Adrenal gland (tissue), 12 donors: ENCODE results near the gene ABCD3. TPM values are rescaled to one million over a fixed set of nuclear protein-coding genes. Genes with fewer than 3 reads are reported as not detected.

Source experiments
- DNase-seq, 7 donors: peaks; one replicate each; pipeline ENCODE4 v3.0.0-alpha.2; 2019 to 2020
- H3K27ac ChIP-seq, 5 donors: fragments of 200-600 bp; sonication (generic) in 4 of 5; 1 replicate in 3 of 5; 2 replicates in 2 of 5; pipeline versions ENCODE4 v1.5.1 to v1.8.0; 2016 to 2020; ENCODE audit warnings: mild to moderate bottlenecking in 1 of 5
- H3K27me3 ChIP-seq: fragments of 200-600 bp; 2 replicates; pipeline ENCODE4 v1.8.0; 2021
- H3K36me3 ChIP-seq, 2 donors: fragments of 200-600 bp; replicated peaks in 1 of 2; 1 replicate in 1 of 2; 2 replicates in 1 of 2; pipeline versions ENCODE4 v1.5.1 to v1.8.0; 2018 to 2022
- H3K4me1 ChIP-seq, 2 donors: fragments of 200-600 bp; replicated peaks in 1 of 2; 1 replicate in 1 of 2; 2 replicates in 1 of 2; pipeline versions ENCODE4 v1.5.1 to v1.8.0; 2018 to 2021
- H3K4me3 ChIP-seq, 4 donors: fragments of 200-600 bp; sonication (generic) in 3 of 4; one replicate each; pipeline ENCODE4 v1.5.1; 2016 to 2018
- H3K9me3 ChIP-seq, 3 donors: fragments of 200-600 bp; sonication (generic) in 1 of 3; replicated peaks in 1 of 3; 1 replicate in 2 of 3; 2 replicates in 1 of 3; pipeline versions ENCODE4 v1.5.1 to v1.8.0; 2016 to 2021
- CTCF ChIP-seq, 6 experiments: fragments of 450-650 bp in 4 of 6; fragments of 200-600 bp in 2 of 6; sonication (generic) in 1 of 6; IDR thresholded peaks; 1 replicate in 5 of 6; 2 replicates in 1 of 6; pipeline versions ENCODE4 v1.5.1 to v1.8.0; 2016 to 2021; ENCODE audit warnings: antibody characterized with exemption in 6 of 6, mild to moderate bottlenecking in 2 of 6, moderate library complexity in 1 of 6
- POLR2A ChIP-seq, 2 donors: fragments of 450-650 bp; IDR thresholded peaks; one replicate each; pipeline ENCODE4 v1.6.1; 2017; ENCODE audit warnings: antibody characterized with exemption in 2 of 2, mild to moderate bottlenecking in 2 of 2, moderate library complexity in 1 of 2
- WGBS, 4 donors: extraction: QIAGEN DNeasy Blood & Tissue Kit in 2 of 4; methylation state at CpG; one replicate each; pipeline versions ENCODE4 v1.1.5 to v1.1.7; 2013 to 2017; 5-methylcytosine and 5-hydroxymethylcytosine counted together
- intact Hi-C, 2 donors: fragments of 100-400 bp; cut with DNase I; formaldehyde crosslinking; loops; one replicate each; pipeline versions ENCODE4 v1.14.1 to v1.15.0; 2022 to 2023
- polyA plus RNA-seq, 3 donors: library from polyadenylated mRNA; stranded (reverse); fragments of 200-250 nt in 2 of 3; fragments of 350-450 nt in 1 of 3; fragmentation: Illumina TruSeq in 1 of 3; extraction: RNeasy Lipid Tissue Mini Kit (QIAGEN cat#74804) in 1 of 3; gene quantifications; one replicate each; pipeline ENCODE4 v1.2.3, GENCODE V29; 2013 to 2014
- total RNA-seq, 9 donors: library from RNA; depleted of rRNA in 4 of 9; stranded (reverse); fragments of >200 nt in 4 of 9; fragments of 120-200 nt in 1 of 9; fragmentation: NEBNext Ultra II Directional in 1 of 9; extraction: Animal tissue kit (Norgen Biotek cat#: 25700) in 1 of 9; gene quantifications; one replicate each; pipeline versions ENCODE4 v1.1.0 to v1.2.4, GENCODE V29; 2013 to 2023
- donor health status: healthy with polysubstance abuse.
- donor health status: Bipolar disorder and iron deficiency.
- donor health status: DM: yes; HTN: yes; CAD: no.
- donor health status: DM: no; HTN: no; CAD: no.
- donor health status: DM: no; HTN: no; CAD: no.
- donor health status: DM: yes; HTN: yes; CAD: no.

Gene ABCD3
- total and polyA plus RNA-seq, 12 donors, result 11.2 to 69.6 (median 37.1) TPM

- Histone ChIP-seq H3K27ac (no peak overlapping the region), H3K27me3 (no peaks in the 10 kb centered on the region), H3K4me1 (no peaks in the 10 kb centered on the region), H3K4me3 (no peak overlapping the region), H3K36me3 (peaks cover 0 to 12% of the 10 kb centered on the region in 2 donors), H3K9me3 (no peaks in the 10 kb centered on the region)
- 82 to 94% (median 90%) methylated on average over 3 of the region's 3 CpGs for WGBS, 4 donors
- DNase-seq, result no peak
- intact Hi-C loops, result loop anchor here in 1 of 2 donors (10.0 kb wide), 1 partner anchor 325 kb away; no protein-coding TSS in a partner anchor
- TF ChIP-seq POLR2A (IDR thresholded peaks at IDR 0.05) (no peak), CTCF (IDR thresholded peaks at IDR 0.05) (no peak)
Measured at GRCh38 chr1:94479682-94480081, 61.5 kb downstream of the ABCD3 start.

GRCh38 chr1:94481473-94481933, 63.3 kb downstream of the ABCD3 start:
- peak; percentile 61 to 82 (median 78) for TF ChIP-seq CTCF (IDR thresholded peaks at IDR 0.05)
- TF ChIP-seq POLR2A (IDR thresholded peaks at IDR 0.05), result no peak
- Histone ChIP-seq H3K27me3 (no peaks in the 10 kb centered on the region), H3K4me1 (no peaks in the 10 kb centered on the region), H3K36me3 (peaks cover 0 to 12% of the 10 kb centered on the region in 2 donors), H3K27ac (no peak overlapping the region), H3K9me3 (no peaks in the 10 kb centered on the region), H3K4me3 (no peak overlapping the region)
- intact Hi-C loops, result loop anchor here in 1 of 2 donors (10.0 kb wide), 1 partner anchor 323 kb away; no protein-coding TSS in a partner anchor
- 7 to 14% (median 9%) methylated on average over 4 of the region's 4 CpGs for WGBS, 4 donors
- DNase-seq, result peak; percentile 28 to 72 (median 46)

GRCh38 chr1:94486990-94487389, 68.8 kb downstream of the ABCD3 start:
- intact Hi-C loops, result loop anchor here in 1 of 2 donors (10.0 kb wide), 1 partner anchor 318 kb away; no protein-coding TSS in a partner anchor
- no peaks in the 10 kb centered on the region for H3K4me1 ChIP-seq
- no peaks in the 10 kb centered on the region for H3K27me3 ChIP-seq
- peaks cover 0 to 12% of the 10 kb centered on the region in 2 donors for H3K36me3 ChIP-seq
- no peak overlapping the region for H3K27ac ChIP-seq
- no peaks in the 10 kb centered on the region for H3K9me3 ChIP-seq
- no peak for TF ChIP-seq CTCF (IDR thresholded peaks at IDR 0.05)
- TF ChIP-seq POLR2A (IDR thresholded peaks at IDR 0.05), result no peak
- DNase-seq, result no peak
- WGBS, 4 donors, result 63 to 72% (median 67%) methylated on average over 5 of the region's 5 CpGs
- no peak overlapping the region for H3K4me3 ChIP-seq

GRCh38 chr1:94490556-94490955, 72.4 kb downstream of the ABCD3 start:
- TF ChIP-seq CTCF (IDR thresholded peaks at IDR 0.05) (no peak), POLR2A (IDR thresholded peaks at IDR 0.05) (no peak)
- Histone ChIP-seq H3K27ac (no peak overlapping the region), H3K9me3 (no peaks in the 10 kb centered on the region), H3K36me3 (no peaks in the 10 kb centered on the region), H3K4me3 (no peak overlapping the region), H3K4me1 (no peaks in the 10 kb centered on the region), H3K27me3 (no peaks in the 10 kb centered on the region)
- 73 to 82% (median 77%) methylated on average over 2 of the region's 2 CpGs for WGBS, 4 donors
- intact Hi-C loops, result no loop called here
- no peak for DNase-seq
